Superior temporal gyrus (tissue), 1 donor: ENCODE measurements around the gene MDP1.

ENCODE experiments used
- DNase-seq: peaks from one replicate; pipeline ENCODE4 v3.0.0-alpha.2; 2016; ENCODE audit errors: extremely low spot score

Gene MDP1

DNA sequence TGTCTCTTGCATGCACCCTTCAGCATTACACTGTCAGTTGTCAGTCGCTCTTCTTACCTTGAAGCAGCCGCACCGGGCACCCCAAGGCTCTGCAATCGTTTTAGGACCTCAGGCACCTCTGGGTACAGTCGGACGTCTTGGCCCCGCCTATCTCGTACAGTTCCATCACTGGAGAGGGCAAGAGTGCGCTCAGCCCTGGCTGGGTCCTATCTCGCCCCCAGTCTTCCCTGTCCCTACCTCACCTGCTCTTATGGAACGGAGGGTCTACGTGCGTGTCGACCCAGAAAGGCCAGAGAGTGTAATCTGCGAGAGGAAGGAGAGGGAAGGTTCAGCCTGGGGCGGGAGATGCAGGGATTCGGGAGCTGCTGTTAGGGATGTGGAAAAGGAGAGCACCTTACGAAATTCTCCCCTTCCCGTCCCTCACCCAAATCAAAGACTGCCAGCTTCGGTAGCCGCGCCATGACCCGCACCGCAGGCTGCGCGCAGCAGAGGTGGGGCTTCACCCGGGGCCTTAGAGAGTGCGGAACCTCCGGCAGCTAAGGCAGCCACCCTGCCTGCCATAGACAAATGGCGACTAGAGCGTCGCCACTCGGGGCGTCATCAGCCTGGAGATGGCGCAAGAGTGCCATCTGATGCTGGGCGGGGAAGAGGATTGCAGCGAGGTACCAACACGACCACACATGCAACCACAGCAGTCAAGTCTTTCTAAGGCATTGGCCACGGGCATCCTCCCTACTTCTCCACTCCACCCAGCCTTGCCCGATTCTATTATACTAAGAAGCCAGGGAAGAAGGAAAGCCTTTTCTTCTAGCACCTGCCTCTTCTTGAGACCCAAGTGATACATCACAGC, at the start of gene MDP1:
MDP1 (minus strand) TSS at position 572 of the 850 bp plus-strand sequence; CDS start at position 461, 111 bp downstream.
- peak; percentile 92 for DNase-seq

DNA sequence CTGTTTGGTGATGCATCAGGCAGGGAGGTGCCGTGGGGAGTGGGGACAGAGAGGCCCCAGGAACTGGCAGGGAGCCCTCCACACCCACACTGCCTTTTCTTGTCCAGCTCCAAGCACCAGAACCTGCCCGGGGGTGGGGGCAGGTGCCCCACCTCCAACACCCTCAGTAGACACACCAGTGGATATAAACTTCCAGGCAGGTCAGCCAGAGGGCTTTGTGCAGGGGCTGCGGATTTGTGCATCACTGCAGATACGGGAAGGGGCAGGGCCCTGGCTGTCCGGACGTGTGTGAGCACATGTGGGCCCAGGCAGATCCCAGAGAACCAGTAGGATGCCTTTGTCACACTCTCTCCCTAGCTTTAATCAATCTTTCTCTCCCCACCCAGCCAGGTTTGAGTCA, 48.4 kb upstream of the MDP1 start:
- no peak for DNase-seq

- DNase-seq, result no peak
Measured at GRCh38 chr14:24263848-24264247, 48.0 kb upstream of the MDP1 start.

- DNase-seq, result no peak
Measured at GRCh38 chr14:24262821-24263733, 47.2 kb upstream of the MDP1 start, which contains the start of gene TGM1. TGM1 (minus strand) TSS chr14:24263177; CDS start chr14:24262352, 825 bp downstream.

DNA sequence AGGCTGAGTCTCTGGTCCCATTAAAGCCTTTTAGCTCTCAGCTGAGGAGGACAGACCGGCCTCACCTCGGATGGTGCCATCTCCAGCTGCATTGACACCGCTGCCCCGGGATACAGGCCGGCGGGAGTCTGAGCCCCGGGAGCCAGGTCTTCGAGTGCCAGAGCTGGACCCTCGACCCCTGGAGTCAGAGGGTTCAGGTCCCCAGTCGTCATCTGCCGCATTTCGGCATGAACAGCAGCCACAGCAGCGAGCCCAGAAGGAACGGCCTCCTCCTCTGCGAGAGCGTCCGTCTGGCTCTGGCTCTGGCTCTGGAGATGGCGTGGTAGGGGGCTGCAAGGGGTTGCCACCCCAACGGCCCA, 46.1 kb upstream of the MDP1 start:
- no peak for DNase-seq

DNA sequence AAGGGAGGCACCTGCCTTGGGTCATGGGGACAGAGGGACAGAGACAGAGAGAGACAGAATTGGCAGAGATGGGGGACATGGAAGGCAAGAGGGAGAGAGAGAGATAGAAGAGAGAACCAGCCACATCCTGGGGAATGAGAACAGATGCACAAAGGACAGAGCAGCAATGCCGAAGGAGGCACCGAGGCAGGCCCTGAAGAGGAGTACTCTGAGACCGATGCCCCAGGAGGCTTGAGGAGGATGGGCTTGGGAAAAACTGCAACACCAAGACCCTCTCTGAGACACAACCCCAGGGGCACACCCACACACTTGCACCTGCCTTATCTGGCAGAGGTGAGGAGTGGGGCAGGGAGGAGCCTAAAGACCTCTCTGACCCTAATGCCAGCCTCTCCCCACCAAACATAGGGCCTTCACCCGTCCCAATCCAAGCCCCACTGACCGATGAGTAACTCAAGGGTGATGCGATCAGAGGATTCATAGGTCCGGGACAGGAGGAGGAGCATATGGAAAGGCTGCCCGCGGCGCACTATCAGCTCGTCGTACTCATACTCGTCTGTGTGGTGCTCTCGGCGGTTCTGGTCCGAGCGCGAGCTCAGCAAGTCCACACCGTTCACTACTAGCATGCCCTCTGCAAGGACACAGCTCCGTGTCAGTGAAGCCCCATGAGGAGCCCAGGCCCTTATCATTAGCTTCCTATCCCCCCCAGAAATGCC, 45.5 kb upstream of the MDP1 start:
- DNase-seq, result no peak

DNA sequence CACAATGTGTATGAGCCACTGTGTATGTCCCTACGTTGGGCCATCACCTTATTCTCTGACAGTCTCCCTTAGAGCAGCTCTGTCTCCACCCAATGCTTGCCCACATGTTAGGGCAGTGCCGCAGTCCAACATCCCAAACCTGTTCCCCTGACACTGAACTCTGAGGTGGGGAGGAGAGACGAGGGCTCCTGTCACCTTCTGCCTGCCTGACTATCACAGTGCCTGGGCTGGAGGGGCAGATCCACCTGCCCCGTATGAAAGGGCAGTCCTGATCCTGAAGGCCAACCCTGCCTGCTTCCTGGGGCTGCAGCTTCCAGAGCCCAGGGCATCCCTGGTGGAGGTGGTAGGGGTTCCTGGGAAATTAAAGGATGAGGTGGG, 44.9 kb upstream of the MDP1 start:
- DNase-seq, result no peak

- DNase-seq, result no peak
Measured at GRCh38 chr14:24260026-24260779, 44.3 kb upstream of the MDP1 start.

GRCh38 chr14:24259282-24260025, 43.6 kb upstream of the MDP1 start:
- no peak for DNase-seq

GRCh38 chr14:24258548-24259265, 42.8 kb upstream of the MDP1 start:
- DNase-seq, result no peak

GRCh38 chr14:24258119-24258518, 42.3 kb upstream of the MDP1 start:
- DNase-seq, result no peak

GRCh38 chr14:24256960-24257359, 41.1 kb upstream of the MDP1 start:
- no peak for DNase-seq

DNA sequence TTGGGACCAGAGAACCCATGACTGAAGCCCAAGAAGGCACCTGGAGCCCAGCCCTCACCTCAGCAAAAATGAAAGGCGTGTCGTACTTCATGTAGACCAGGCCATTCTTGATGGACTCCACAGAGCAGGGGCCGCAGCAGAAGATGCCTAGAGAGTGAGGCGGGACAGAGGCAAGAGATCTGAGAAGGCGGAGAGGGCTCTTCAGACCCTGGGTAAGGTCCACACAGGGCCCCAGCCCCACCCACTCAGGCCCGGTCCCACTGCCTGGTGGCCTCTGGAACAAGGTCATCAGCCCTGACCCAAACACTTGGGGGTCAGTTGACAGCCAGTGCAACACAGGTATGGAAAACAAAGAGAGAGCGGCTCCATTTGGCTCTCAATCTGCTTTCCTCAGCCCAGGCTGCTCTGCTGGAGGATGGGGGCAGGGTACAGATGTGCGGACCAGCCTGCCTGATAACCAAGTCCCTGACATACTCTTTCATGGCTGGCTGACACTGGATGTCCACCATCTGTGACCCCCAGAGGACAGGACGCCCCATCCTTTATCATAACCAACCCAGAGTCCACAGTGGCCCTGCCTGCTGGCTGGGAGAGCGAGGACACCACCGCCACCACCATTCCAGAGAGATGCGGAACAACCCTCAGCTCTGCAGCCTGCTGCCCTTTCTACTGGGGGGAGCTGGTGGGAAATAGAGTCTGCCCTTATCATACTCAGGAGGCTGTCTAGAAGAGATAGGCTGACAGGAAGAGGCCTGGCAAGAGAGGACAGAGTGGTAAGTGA, 40.3 kb upstream of the MDP1 start:
- no peak for DNase-seq

GRCh38 chr14:24255438-24255837, 39.6 kb upstream of the MDP1 start:
- DNase-seq, result no peak

- DNase-seq, result no peak
Measured at GRCh38 chr14:24254630-24255392, 38.9 kb upstream of the MDP1 start.

- DNase-seq, result no peak
Measured at GRCh38 chr14:24253936-24254335, 38.1 kb upstream of the MDP1 start.

DNA sequence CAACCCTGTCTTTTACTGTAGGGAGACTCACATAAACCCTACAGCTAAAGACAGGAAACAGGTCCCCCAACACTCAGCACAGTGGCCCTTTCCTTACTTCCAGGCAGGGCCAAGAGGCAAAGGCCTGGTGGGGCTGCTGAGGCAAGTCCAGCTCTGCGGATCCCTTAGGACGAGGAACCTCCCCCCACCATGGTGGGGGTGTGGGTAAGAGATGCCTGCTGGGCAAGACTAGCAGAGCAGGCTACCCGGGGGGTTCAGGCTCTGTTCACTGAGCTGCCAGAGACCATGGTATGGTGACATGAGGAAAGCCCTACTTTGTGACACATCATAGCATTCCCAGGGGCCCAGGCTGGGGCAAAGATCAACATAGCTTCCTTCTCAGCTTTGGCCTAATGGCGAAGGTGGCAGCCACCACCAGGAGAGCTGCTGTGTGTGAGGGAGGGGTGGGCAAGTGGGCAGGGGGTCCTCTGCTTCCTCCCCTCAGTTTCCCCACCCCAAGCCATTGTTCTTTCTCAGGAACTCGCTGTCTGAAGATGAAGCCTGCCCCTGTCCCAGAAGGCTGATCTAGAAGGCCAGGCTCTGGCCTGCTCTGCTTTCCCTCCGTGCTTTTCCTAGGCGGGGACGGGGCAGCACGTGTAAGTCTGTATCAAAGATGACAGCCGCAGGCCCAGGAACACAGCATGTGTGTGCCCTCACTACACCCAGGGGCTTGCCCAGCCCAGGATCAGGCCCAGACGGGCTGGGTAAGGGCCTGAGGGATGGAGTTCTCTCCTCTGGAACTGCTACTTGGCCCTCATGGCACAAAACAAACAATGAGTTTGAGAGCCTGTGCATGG, 36.6 kb upstream of the MDP1 start:
- no peak for DNase-seq
